Adrenal gland (tissue), 12 donors: Measurements from ENCODE around the gene MAGOHB. TPM values are rescaled to one million over a fixed set of nuclear protein-coding genes. Genes with fewer than 3 reads are reported as not detected.
A peak's percentile ranks its signal among the peaks of the same experiment; 100 is the strongest.
"Not testable (repeated sequence)": the region's sequence is repeated elsewhere in the genome, so short reads cannot be mapped to it uniquely, and the experiment has no call there.

ENCODE experiments used
- DNase-seq, 7 donors: peaks; one replicate each; pipeline ENCODE4 v3.0.0-alpha.2; 2019 to 2020
- H3K27ac ChIP-seq, 5 donors: fragments of 200-600 bp; sonication (generic) in 4 of 5; 1 replicate in 3 of 5; 2 replicates in 2 of 5; pipeline versions ENCODE4 v1.5.1 to v1.8.0; 2016 to 2020; ENCODE audit warnings: mild to moderate bottlenecking in 1 of 5
- H3K27me3 ChIP-seq: fragments of 200-600 bp; 2 replicates; pipeline ENCODE4 v1.8.0; 2021
- H3K36me3 ChIP-seq, 2 donors: fragments of 200-600 bp; replicated peaks in 1 of 2; 1 replicate in 1 of 2; 2 replicates in 1 of 2; pipeline versions ENCODE4 v1.5.1 to v1.8.0; 2018 to 2022
- H3K4me1 ChIP-seq, 2 donors: fragments of 200-600 bp; replicated peaks in 1 of 2; 1 replicate in 1 of 2; 2 replicates in 1 of 2; pipeline versions ENCODE4 v1.5.1 to v1.8.0; 2018 to 2021
- H3K4me3 ChIP-seq, 4 donors: fragments of 200-600 bp; sonication (generic) in 3 of 4; one replicate each; pipeline ENCODE4 v1.5.1; 2016 to 2018
- H3K9me3 ChIP-seq, 3 donors: fragments of 200-600 bp; sonication (generic) in 1 of 3; replicated peaks in 1 of 3; 1 replicate in 2 of 3; 2 replicates in 1 of 3; pipeline versions ENCODE4 v1.5.1 to v1.8.0; 2016 to 2021
- CTCF ChIP-seq, 6 experiments: fragments of 450-650 bp in 4 of 6; fragments of 200-600 bp in 2 of 6; sonication (generic) in 1 of 6; IDR thresholded peaks; 1 replicate in 5 of 6; 2 replicates in 1 of 6; pipeline versions ENCODE4 v1.5.1 to v1.8.0; 2016 to 2021; ENCODE audit warnings: antibody characterized with exemption in 6 of 6, mild to moderate bottlenecking in 2 of 6, moderate library complexity in 1 of 6
- POLR2A ChIP-seq, 2 donors: fragments of 450-650 bp; IDR thresholded peaks; one replicate each; pipeline ENCODE4 v1.6.1; 2017; ENCODE audit warnings: antibody characterized with exemption in 2 of 2, mild to moderate bottlenecking in 2 of 2, moderate library complexity in 1 of 2
- WGBS, 4 donors: extraction: QIAGEN DNeasy Blood & Tissue Kit in 2 of 4; methylation state at CpG; one replicate each; pipeline versions ENCODE4 v1.1.5 to v1.1.7; 2013 to 2017; 5-methylcytosine and 5-hydroxymethylcytosine counted together
- intact Hi-C, 2 donors: fragments of 100-400 bp; cut with DNase I; formaldehyde crosslinking; loops; one replicate each; pipeline versions ENCODE4 v1.14.1 to v1.15.0; 2022 to 2023
- polyA plus RNA-seq, 3 donors: library from polyadenylated mRNA; stranded (reverse); fragments of 200-250 nt in 2 of 3; fragments of 350-450 nt in 1 of 3; fragmentation: Illumina TruSeq in 1 of 3; extraction: RNeasy Lipid Tissue Mini Kit (QIAGEN cat#74804) in 1 of 3; gene quantifications; one replicate each; pipeline ENCODE4 v1.2.3, GENCODE V29; 2013 to 2014
- total RNA-seq, 9 donors: library from RNA; depleted of rRNA in 4 of 9; stranded (reverse); fragments of >200 nt in 4 of 9; fragments of 120-200 nt in 1 of 9; fragmentation: NEBNext Ultra II Directional in 1 of 9; extraction: Animal tissue kit (Norgen Biotek cat#: 25700) in 1 of 9; gene quantifications; one replicate each; pipeline versions ENCODE4 v1.1.0 to v1.2.4, GENCODE V29; 2013 to 2023
- donor health status: healthy with polysubstance abuse.
- donor health status: Bipolar disorder and iron deficiency.
- donor health status: DM: yes; HTN: yes; CAD: no.
- donor health status: DM: no; HTN: no; CAD: no.
- donor health status: DM: no; HTN: no; CAD: no.
- donor health status: DM: yes; HTN: yes; CAD: no.

MAGOHB gene
- total and polyA plus RNA-seq, 12 donors, result 4.4 to 38.7 (median 19.3) TPM

DNA sequence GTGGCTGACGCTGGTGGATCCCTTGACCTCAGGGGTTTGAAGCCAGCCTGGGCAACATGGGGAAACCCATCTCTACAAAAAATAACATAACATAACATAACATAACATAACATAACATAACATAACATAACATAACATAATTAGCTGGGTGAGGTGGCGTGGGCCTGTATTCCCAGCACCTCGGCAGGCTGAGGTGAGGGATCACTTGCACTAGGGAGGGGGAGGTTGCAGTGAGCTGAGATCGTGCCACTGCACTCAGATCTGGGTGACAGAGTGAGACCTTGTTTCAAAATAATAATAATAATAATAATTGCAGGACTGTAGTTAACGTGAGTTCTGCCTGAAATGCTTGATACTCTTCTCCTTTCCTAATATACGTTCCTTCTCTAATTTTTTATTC, 1.3 kb downstream of the MAGOHB start:
- no peak for TF ChIP-seq CTCF (IDR thresholded peaks at IDR 0.05)
- TF ChIP-seq POLR2A (IDR thresholded peaks at IDR 0.05), result no peak
- no peaks in the 10 kb centered on the region for H3K9me3 ChIP-seq
- peaks cover 0 to 28% of the 10 kb centered on the region in 2 donors for H3K36me3 ChIP-seq
- no peak for DNase-seq
- H3K4me1 ChIP-seq, result peaks cover 0 to 17% of the 10 kb centered on the region in 2 donors
- H3K4me3 ChIP-seq, result peak overlapping the region in 1 of 4 donors; percentile 96
- 70 to 85% (median 78%) methylated on average over 6 of the region's 6 CpGs for WGBS, 4 donors
- intact Hi-C loops, result loop anchor here in 1 of 2 donors (10.0 kb wide), 1 partner anchor 113 kb away; the partner anchor contains the start of gene YBX3
- H3K27ac ChIP-seq, result no peak overlapping the region
- no peaks in the 10 kb centered on the region for H3K27me3 ChIP-seq

GRCh38 chr12:10611258-10611657, 2.2 kb downstream of the MAGOHB start:
- H3K27ac ChIP-seq, H3K9me3 ChIP-seq, DNase-seq, H3K27me3 ChIP-seq, H3K4me3 ChIP-seq: not testable (repeated sequence)
- 84 to 93% (median 90%) methylated on average over 2 to 4 of the region's 4 CpGs for WGBS, 4 donors
- H3K4me1 ChIP-seq, result peaks cover 0 to 17% of the 10 kb centered on the region in 2 donors
- H3K36me3 ChIP-seq, result peaks cover 0 to 35% of the 10 kb centered on the region in 2 donors
- intact Hi-C loops, result loop anchor here in 1 of 2 donors (10.0 kb wide), 1 partner anchor 114 kb away; the partner anchor contains the start of gene YBX3

GRCh38 chr12:10610188-10610587, 3.2 kb downstream of the MAGOHB start:
- peaks cover 0 to 35% of the 10 kb centered on the region in 2 donors for H3K36me3 ChIP-seq
- intact Hi-C loops, result loop anchor here in 1 of 2 donors (10.0 kb wide), 1 partner anchor 115 kb away; the partner anchor contains the start of gene YBX3
- TF ChIP-seq CTCF (IDR thresholded peaks at IDR 0.05) (no peak), POLR2A (IDR thresholded peaks at IDR 0.05) (no peak)
- no peak for DNase-seq
- no peaks in the 10 kb centered on the region for H3K27me3 ChIP-seq
- peaks cover 0 to 17% of the 10 kb centered on the region in 2 donors for H3K4me1 ChIP-seq
- whole genome bisulfite sequencing, 4 donors, result 90 to 93% (median 92%) methylated on average over 3 of the region's 3 CpGs
- no peaks in the 10 kb centered on the region for H3K9me3 ChIP-seq
- H3K27ac ChIP-seq, result no peak overlapping the region
- no peak overlapping the region for H3K4me3 ChIP-seq

DNA sequence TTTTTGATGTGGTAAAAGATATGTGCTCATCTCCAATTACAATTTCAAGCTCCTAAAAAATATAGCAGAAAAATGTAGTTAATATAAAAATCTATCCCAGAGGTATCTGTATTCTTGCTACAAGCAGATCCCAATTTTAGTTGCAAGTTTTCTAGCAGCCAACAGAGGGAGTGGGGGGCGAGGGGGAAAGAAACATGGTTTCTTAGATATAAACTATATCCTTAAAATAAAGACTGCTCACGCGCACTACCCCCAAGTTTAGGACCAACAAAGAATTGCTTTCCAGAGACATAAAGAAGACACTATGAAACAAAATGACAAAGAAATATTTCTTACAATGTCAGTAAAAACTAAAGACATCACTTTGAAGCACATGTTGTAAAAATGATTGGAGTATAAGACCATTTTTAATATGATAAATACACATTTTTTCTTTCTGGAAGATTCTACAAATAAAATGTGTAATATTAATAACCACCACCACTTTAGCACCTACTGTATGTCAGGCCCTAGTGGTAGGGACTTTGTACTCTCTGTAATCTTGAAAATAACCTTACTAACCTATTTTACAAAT, 5.4 kb downstream of the MAGOHB start:
- Histone ChIP-seq H3K4me3 (no peak overlapping the region), H3K36me3 (peaks cover 0 to 35% of the 10 kb centered on the region in 2 donors), H3K4me1 (peaks cover 0 to 13% of the 10 kb centered on the region in 2 donors), H3K9me3 (no peaks in the 10 kb centered on the region), H3K27me3 (no peaks in the 10 kb centered on the region), H3K27ac (no peak overlapping the region)
- TF ChIP-seq CTCF (IDR thresholded peaks at IDR 0.05), result peak in 1 of 6 experiments; percentile 14
- TF ChIP-seq POLR2A (IDR thresholded peaks at IDR 0.05), result no peak
- intact Hi-C loops, result no loop called here
- 84 to 94% (median 90%) methylated on average over 3 of the region's 3 CpGs for WGBS, 4 donors
- DNase-seq, result no peak

- Histone ChIP-seq H3K4me1 (no peaks in the 10 kb centered on the region), H3K36me3 (peaks cover 0 to 5% of the 10 kb centered on the region in 2 donors), H3K9me3 (no peaks in the 10 kb centered on the region), H3K27me3 (no peaks in the 10 kb centered on the region), H3K27ac (no peak overlapping the region), H3K4me3 (no peak overlapping the region)
- intact Hi-C loops, result no loop called here
- WGBS, 4 donors, result 97 to 100% (median 98%) methylated on average over 2 of the region's 2 CpGs
- TF ChIP-seq CTCF (IDR thresholded peaks at IDR 0.05) (no peak), POLR2A (IDR thresholded peaks at IDR 0.05) (no peak)
- no peak for DNase-seq
These were observed 11.5 kb downstream of the MAGOHB start for GRCh38 chr12:10601860-10602259.
